Sciatic nerve (tissue), 2 donors: ENCODE measurements around the gene B4GALNT3. TPM values are rescaled to one million over a fixed set of nuclear protein-coding genes. Genes with fewer than 3 reads are reported as not detected.

Source experiments
- ATAC-seq: fragments of 200-7000 bp; cut with Tn5 transposase; one replicate; pipeline ENCODE4 v1.9.1; 2020; ENCODE audit warnings: mild to moderate bottlenecking, moderate library complexity
- DNase-seq: peaks from one replicate; pipeline ENCODE4 v3.0.0-alpha.2; 2020; ENCODE audit warnings: low spot score
- intact Hi-C: fragments of 100-400 bp; cut with DNase I; formaldehyde crosslinking; loops from one replicate; pipeline ENCODE4 v1.14.2; 2022
- total RNA-seq: library from RNA; stranded (reverse); fragmentation: NEBNext Ultra II Directional; extraction: Animal tissue kit (Norgen Biotek cat#: 25700); gene quantifications from one replicate; pipeline ENCODE4 v1.2.1, GENCODE V29; 2021
- donor health status: DM: no; HTN: no; CAD: no.
- donor health status: DM: no; HTN: no; CAD: no.

B4GALNT3 gene
- total RNA-seq, 1 donor from 2014 or later = 28.8 TPM

DNA sequence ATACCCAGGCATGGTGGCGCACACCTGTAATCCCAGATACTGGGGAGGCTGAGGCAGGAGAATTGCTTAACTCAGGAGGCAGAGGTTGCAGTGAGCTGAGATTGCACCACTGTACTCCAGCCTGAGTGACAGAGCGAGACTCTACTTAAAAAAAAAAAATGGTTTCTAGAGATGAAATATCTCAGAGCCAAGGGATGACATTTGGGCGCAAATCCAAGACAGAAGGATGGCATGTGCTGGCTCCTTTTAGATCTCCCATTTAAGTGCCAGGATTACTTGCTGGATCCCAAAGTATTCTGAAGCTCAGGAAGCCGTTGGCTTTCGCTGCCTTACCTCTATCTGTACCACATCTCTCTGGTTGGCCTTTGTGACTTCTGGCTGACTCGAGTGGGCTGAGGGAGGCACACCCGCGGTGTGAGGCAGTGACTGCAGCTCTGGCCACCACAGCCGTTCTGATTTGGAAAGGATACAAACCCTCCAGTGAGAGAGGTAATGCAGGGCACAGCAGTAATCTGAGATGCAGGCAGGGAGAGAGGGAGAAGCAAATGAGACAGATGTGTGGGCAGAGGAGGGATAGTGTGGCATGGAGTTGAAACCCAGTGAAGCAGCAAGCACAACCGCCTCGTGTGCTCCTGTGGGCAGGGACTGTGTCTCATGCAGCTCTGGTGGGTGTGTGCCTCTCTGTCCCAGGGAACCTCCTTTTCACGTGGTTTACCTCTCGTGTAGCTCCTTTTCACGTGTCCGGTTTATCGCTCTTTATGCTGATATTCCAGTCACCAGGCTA, 4.9 kb downstream of the B4GALNT3 start:
- intact Hi-C loops = loop anchor here (5.0 kb wide), 1 partner anchor 83 kb away; no protein-coding TSS in a partner anchor
- DNase-seq (no peak), ATAC-seq (no peak)

DNA sequence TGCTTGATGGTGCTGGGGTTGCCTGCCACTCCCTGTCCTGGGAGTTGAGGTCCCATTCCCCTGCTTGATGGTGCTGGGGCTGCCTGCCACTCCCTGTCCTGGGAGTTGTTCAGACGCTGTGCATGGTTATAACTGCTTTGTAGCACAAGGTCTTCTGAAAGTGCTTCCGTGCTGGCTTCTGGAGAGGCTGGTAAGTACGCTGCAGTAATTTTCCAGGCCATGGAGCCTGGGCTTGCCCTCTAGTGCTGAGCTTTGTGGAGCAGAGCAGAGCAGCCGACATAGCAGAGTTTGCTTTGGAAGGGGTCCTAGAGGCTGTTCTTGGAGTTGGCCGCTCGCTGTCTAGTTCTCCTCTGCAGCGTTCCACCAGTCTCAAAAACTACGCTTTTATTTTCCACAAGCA, 6.3 kb downstream of the B4GALNT3 start:
- peak; percentile 64 for ATAC-seq

DNA sequence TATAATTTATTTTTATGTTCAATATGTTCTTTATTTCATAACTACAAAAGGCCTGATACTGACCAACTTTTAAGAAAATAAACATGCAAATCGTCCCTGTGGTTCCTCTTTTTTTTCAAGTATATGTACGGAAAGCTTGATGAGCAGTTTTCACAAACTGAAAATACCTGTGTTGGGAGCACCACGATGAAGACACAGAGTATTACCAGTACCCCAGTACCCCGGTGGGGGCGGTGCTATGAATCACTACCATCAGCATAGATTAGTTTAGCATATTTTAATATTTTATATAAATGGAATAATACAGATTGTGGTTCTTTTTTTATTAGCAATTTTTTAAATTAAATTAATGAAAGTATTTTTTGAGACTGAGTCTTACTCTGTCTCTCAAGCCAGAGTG, 7.0 kb downstream of the B4GALNT3 start:
- ATAC-seq (no peak), DNase-seq (no peak)
- intact Hi-C loops = no loop called here

More for the DNA sequence above, 6.3 kb downstream of the B4GALNT3 start:
- DNase-seq = no peak
- intact Hi-C loops = no loop called here

DNA sequence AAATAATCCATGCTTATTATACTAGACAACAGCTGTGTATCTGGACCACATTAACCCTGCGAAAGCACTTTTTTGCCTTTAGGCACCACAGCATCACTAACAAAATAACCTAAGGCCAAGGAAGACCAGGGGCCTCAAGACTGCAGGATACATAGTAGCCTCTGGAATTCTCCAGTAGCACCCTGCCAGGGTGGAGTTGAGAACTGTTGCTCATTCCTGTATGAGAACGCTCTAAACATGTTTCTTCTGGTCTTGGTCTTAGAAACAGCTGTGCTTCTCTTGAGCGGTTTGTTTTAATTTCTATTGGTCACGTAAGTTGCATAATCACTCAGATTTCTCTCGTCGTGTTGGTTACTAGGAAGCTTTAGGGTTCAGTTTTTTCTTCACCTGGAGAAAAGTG, 7.9 kb downstream of the B4GALNT3 start:
- no peak for DNase-seq
- intact Hi-C loops = no loop called here
- no peak for ATAC-seq

GRCh38 chr12:468671-469389, 9.1 kb downstream of the B4GALNT3 start:
- no peak for ATAC-seq
- intact Hi-C loops = no loop called here
- DNase-seq = no peak

DNA sequence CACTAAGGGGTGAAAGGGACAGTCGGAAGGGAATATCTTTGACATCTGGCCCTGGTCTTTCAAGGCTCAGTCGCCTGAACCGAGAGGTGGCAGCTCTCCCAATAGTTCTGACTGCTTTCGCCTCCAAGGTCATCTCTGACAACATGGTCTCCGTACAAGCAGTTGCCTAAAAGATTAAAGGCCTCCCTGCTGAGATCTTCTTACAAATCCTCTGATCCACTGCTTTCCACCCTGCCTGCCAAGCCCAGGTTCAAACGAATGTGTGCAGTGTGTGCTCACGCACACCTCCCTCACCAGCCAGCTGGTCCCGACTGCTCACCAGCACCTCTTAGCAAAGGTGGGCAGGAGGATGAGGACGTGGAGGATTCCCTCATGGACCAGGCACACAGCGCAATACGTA, 10.4 kb downstream of the B4GALNT3 start:
- intact Hi-C loops = no loop called here
- no peak for ATAC-seq
- no peak for DNase-seq

DNA sequence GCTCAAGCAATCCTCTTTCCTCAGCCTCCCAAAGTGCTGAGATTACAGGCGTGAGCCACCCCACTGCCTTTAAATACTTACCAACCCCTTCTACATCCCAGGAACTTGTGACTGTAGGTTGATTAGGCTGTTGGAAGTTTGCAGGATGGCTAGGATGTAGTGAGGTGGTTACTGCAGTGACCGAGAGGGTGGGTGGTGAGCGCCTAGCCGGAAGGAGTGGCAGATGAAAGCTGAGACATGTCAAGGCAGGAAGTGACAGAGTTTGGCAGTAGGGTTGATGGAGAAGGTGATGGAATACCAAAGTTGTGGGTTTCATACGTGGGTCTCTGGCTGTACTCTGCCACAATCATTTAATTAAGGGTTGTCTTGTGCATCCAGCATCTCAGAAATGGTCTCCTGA, 13.5 kb downstream of the B4GALNT3 start:
- DNase-seq (no peak), ATAC-seq (no peak)
- intact Hi-C loops = no loop called here

DNA sequence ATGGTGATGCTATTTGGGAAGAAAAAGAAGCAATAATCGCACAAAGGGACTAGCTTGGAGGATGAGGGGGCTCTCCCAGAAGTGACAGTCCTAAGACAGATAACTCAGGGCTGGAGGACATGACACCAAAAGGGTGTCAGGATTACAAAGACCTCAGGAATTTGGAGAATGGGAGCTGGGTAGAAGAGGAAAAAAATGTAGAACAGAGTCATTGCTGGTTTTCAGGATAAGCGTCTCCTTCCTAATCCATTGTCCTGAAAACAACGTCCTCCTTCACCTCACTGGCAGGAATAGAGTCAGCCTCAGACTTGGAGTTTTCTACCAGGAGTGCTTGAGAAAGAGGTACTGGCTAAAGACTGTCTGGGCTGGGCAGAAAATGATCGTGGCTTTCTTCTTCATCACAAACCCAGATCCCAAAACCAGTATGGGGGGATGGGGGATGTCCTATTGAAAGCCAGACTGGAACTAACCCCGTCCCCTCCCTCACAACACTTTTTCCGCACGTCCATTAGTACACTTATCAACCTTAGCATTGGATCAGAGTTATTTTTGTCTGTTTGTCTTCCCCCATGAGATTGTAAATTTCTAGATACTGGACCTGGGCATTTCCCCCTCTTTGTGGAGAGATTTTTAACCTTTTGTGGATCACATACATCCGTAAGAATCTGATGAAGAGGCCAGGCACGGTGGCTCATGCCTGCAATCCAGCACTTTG, 14.3 kb downstream of the B4GALNT3 start:
- intact Hi-C loops = no loop called here
- no peak for ATAC-seq
- DNase-seq = no peak

- no peak for DNase-seq
- no peak for ATAC-seq
These were observed 15.5 kb downstream of the B4GALNT3 start for GRCh38 chr12:475286-475685.

GRCh38 chr12:479161-479560, 19.4 kb downstream of the B4GALNT3 start:
- DNase-seq = no peak
- no peak for ATAC-seq
- intact Hi-C loops = no loop called here

More at GRCh38 chr12:475286-475685, 15.5 kb downstream of the B4GALNT3 start:
- intact Hi-C loops = no loop called here

DNA sequence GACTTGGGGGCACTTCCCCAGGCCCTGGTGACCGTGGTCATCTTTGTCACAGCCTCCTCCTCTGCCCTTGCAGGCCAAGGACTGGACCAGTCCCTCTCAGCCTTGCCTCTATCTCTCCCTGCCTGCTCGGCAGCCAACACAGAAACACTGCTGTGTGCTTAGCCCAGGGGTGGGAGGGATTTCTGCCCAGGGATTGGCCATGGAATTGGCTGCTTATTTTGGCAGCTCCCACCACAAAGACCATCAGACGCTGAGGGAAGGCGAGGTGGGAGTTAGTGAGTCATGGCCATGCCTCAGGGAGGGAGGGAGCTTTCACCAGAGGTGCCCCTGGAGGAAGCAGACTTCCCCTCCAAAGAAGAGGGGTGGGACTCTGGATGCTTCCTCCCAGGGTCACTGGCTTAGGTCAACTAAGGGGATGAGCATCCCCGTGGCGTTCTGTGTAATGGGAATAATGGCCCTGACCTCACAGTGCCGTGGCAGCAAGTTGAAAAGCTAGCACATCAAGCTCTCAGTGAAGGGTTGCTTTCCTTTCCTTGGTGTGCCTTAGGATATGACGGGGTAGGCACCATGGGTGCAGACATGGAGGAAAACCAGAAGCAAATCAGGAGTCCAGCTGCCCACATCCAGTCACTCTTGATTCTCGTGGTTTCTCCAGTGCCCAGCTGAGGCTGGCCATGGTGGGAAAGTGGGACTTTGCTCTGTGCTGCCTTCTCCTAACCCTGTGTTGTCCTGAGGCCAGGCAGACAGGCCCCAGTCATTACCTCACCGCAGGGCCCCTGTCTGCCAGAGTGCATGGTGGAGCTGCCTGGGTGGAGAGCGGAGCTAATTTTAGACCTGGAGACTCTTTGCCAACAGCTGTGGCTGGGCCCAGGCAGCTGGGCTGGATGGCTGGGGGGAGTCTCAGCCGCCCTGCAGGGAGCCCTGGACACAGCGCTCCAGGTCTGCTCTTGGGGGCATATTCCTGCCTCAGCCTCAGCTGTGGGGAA, 21.4 kb downstream of the B4GALNT3 start:
- no peak for DNase-seq
- peak; percentile 65 for ATAC-seq
- intact Hi-C loops = no loop called here

DNA sequence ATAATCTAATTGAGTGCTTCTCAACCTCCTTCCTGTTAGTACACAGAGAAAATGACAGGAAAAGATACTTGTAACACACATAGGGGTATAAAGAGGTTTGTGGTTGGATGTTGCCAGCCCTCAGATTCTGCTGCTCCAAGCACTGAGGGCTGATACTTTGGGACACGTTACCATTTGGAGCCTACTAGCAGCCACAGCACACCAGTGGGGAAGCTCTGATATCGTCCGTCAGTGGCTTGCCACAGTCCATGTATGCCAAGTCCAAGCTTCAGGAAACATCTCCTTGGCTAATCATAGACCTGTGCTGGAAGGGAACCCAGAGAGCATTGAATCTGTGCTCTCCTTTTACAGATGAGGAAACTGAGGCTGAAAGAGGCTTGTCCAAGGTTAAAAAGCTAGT, 22.3 kb downstream of the B4GALNT3 start:
- DNase-seq = no peak
- intact Hi-C loops = no loop called here
- ATAC-seq = no peak

DNA sequence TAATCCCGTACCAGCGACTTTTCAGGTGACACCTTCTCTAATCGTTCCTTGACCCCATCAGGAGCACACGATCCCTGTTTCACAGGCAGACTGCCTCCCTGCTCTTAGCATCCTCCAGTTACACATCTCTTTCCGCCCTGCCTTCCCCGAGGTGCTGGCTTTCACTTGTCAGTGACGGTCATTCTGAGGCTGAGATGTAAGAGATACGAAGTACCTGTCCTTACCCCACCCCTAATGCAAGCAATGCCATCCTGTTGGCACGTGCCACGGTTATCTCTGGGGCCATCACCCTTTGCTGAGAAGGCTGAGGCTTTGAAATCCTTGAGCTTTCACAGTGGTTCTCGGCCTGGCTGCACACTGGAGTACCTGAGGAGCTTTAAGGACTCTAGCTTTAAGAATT, 24.4 kb downstream of the B4GALNT3 start:
- ATAC-seq (no peak), DNase-seq (no peak)
- intact Hi-C loops = no loop called here

DNA sequence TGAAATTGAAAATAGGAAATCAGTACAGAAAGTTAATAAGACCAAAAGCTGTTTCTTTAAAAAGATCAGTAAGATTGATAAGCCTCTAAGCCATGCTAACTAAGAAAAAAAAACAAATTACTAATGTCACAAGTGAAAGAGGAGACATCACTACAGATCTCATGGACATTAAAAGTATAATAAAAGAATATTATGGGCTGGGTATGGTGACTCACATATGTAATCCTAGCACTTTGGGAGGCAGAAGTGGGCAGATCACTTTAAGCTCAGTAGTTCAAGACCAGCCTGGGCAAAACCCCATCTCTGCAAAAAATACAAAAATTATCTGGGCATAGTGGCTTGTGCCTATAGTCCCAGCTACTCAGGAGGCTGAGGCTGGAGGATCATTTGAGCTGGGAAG, 30.5 kb downstream of the B4GALNT3 start:
- intact Hi-C loops = no loop called here
- DNase-seq = no peak
- no peak for ATAC-seq

GRCh38 chr12:495466-495865, 35.7 kb downstream of the B4GALNT3 start:
- no peak for DNase-seq
- intact Hi-C loops = no loop called here
- no peak for ATAC-seq

- DNase-seq = no peak
- intact Hi-C loops = no loop called here
- no peak for ATAC-seq
These were observed 37.0 kb downstream of the B4GALNT3 start for GRCh38 chr12:496736-497135.

- DNase-seq (no peak), ATAC-seq (no peak)
- intact Hi-C loops = no loop called here
These were observed 37.9 kb downstream of the B4GALNT3 start for GRCh38 chr12:497501-498160.

GRCh38 chr12:499837-500458, 40.2 kb downstream of the B4GALNT3 start:
- DNase-seq (no peak), ATAC-seq (no peak)
- intact Hi-C loops = no loop called here
